Measurements from ENCODE around the gene SMYD3. TPM values are rescaled to one million over a fixed set of nuclear protein-coding genes. Genes with fewer than 3 reads are reported as not detected.
A peak's percentile ranks its signal among the peaks of the same experiment; 100 is the strongest.

Gene SMYD3
- total RNA-seq, 1 donor from 2014 or later: 23.8 TPM

- DNase-seq (ENCODE audit: low read depth): peak; percentile 39
These were observed 626.2 kb downstream of the SMYD3 start for GRCh38 chr1:245880754-245881403.

DNA sequence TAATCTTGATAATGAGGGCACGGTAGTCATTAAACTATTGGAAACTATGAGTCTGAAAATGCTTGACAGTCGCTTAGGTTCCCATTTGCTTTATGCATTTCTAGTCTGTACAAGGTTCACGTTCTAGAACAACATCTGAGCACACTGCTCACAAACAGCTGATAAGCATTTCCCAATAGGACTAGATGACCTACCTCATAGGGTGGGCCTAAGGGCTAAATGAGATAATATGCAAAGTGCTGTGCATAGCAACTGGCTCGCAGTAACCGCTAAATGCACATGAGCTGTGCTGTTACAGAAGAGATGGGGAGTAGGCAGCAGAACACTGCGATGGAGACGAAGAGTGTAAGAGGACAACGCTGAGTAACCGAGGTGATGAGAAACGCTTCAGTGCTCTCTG is 628.0 kb downstream of the SMYD3 start:
- DNase-seq (ENCODE audit: low read depth): no peak
- TF ChIP-seq, protein P1, sequence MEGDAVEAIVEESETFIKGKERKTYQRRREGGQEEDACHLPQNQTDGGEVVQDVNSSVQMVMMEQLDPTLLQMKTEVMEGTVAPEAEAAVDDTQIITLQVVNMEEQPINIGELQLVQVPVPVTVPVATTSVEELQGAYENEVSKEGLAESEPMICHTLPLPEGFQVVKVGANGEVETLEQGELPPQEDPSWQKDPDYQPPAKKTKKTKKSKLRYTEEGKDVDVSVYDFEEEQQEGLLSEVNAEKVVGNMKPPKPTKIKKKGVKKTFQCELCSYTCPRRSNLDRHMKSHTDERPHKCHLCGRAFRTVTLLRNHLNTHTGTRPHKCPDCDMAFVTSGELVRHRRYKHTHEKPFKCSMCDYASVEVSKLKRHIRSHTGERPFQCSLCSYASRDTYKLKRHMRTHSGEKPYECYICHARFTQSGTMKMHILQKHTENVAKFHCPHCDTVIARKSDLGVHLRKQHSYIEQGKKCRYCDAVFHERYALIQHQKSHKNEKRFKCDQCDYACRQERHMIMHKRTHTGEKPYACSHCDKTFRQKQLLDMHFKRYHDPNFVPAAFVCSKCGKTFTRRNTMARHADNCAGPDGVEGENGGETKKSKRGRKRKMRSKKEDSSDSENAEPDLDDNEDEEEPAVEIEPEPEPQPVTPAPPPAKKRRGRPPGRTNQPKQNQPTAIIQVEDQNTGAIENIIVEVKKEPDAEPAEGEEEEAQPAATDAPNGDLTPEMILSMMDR (conservative IDR thresholded peaks at IDR 0.05; ENCODE audit: low read depth, low read length): no peak
- no peak overlapping the region for H3K4me3 ChIP-seq (ENCODE audit: low read depth, low read length)

More at GRCh38 chr1:245880754-245881403, 626.2 kb downstream of the SMYD3 start:
- TF ChIP-seq, protein P1 (conservative IDR thresholded peaks at IDR 0.05; ENCODE audit: low read depth, low read length): no peak
- no peak overlapping the region for H3K4me3 ChIP-seq (ENCODE audit: low read depth, low read length)

GRCh38 chr1:245878585-245878984 is 628.5 kb downstream of the SMYD3 start:
- no peak for DNase-seq (ENCODE audit: low read depth)
- no peak overlapping the region for H3K4me3 ChIP-seq (ENCODE audit: low read depth, low read length)
- TF ChIP-seq, protein P1 (conservative IDR thresholded peaks at IDR 0.05; ENCODE audit: low read depth, low read length): no peak

GRCh38 chr1:245877976-245878375 is 629.1 kb downstream of the SMYD3 start:
- TF ChIP-seq, protein P1 (conservative IDR thresholded peaks at IDR 0.05; ENCODE audit: low read depth, low read length): no peak
- no peak overlapping the region for H3K4me3 ChIP-seq (ENCODE audit: low read depth, low read length)
- DNase-seq (ENCODE audit: low read depth): no peak

DNA sequence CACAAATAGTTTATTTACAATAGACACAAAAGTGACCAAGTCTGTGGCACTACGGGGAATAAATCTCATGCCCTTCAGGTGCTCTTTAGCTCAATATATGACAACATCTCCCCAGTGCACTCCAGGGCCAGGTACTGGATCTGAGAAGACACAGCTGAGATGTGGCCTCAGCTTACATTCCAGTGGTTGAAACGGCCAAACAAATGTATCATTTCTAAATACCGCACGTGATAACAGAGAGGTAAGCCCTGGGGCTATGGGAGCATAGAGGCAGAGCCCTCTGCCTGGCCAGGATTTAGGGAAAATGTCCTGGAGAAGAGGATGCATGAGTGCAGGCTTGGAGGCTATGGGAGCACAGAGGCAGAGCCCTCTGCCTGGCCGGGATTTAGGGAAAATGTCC is 630.5 kb downstream of the SMYD3 start:
- TF ChIP-seq, protein P1 (conservative IDR thresholded peaks at IDR 0.05; ENCODE audit: low read depth, low read length): no peak
- no peak for DNase-seq (ENCODE audit: low read depth)
- H3K4me3 ChIP-seq (ENCODE audit: low read depth, low read length): no peak overlapping the region

DNA sequence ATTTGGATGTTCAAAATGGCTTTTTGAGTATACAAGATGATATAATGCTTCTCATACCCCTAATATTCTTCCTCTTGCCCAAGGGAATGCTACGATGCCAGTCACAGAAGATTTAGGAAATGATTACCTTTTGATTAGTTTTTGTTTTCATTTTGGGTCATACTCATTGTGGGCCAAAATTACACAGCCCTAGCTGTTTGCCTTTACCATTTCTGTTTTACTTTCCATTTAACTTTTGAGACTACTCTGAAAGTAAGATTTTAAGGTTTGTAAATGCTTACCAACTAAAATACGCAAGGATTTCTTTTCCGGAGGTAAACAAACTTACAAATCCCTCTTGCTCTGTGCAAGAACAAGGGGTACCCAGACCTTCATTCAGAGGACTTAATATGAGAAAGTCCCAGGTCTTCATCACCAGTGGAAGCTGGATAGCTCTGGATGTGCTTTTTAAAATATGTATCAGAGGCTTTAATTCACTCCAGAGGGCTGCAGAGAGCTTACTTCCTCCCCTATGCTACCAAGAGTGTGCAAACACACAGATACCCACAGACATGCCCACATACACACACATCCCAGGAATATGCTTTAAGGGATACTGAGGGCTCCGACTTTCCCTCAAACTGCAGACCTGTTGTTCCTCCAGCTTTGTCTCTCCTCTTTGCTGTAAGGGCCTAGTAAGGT is 631.4 kb downstream of the SMYD3 start:
- no peak overlapping the region for H3K4me3 ChIP-seq (ENCODE audit: low read depth, low read length)
- TF ChIP-seq, protein P1 (conservative IDR thresholded peaks at IDR 0.05; ENCODE audit: low read depth, low read length): no peak
- no peak for DNase-seq (ENCODE audit: low read depth)
